Trophoblast cell (in vitro differentiated cells and primary cell): ENCODE measurements around the gene PACSIN3.

Experiments
- DNase-seq, 2 donors: peaks; one replicate each; pipeline ENCODE4 v3.0.0-alpha.2; 2016
- H2AFZ ChIP-seq: 2 replicates; pipeline ENCODE4 v1.6.1; 2013; ENCODE audit warnings: low read length, moderate library complexity, mild to moderate bottlenecking; ENCODE audit not compliant: insufficient read depth, poor library complexity
- H2AK5ac ChIP-seq: 2 replicates; pipeline ENCODE4 v1.6.1; 2013; ENCODE audit warnings: mild to moderate bottlenecking, low read length
- H2BK120ac ChIP-seq: 2 replicates; pipeline ENCODE4 v1.6.1; 2013; ENCODE audit warnings: low read length, mild to moderate bottlenecking, moderate library complexity; ENCODE audit not compliant: insufficient read depth, poor library complexity
- H2BK12ac ChIP-seq: 2 replicates; pipeline ENCODE4 v1.6.1; 2013; ENCODE audit warnings: mild to moderate bottlenecking, low read length, moderate library complexity
- H2BK5ac ChIP-seq: 2 replicates; pipeline ENCODE4 v1.6.1; 2013; ENCODE audit warnings: low read length, low read depth, moderate library complexity, mild to moderate bottlenecking; ENCODE audit not compliant: poor library complexity
- H3K14ac ChIP-seq: 2 replicates; pipeline ENCODE4 v1.6.1; 2013; ENCODE audit warnings: mild to moderate bottlenecking, low read length
- H3K18ac ChIP-seq: 2 replicates; pipeline ENCODE4 v1.6.1; 2013; ENCODE audit warnings: mild to moderate bottlenecking, low read length
- H3K23ac ChIP-seq: 2 replicates; pipeline ENCODE4 v1.6.1; 2013; ENCODE audit warnings: low read length
- H3K27ac ChIP-seq: 2 replicates; pipeline ENCODE4 v1.5.1; 2013; ENCODE audit warnings: low read depth, mild to moderate bottlenecking, inconsistent platforms, low read length, moderate library complexity
- H3K27me3 ChIP-seq: 2 replicates; pipeline ENCODE4 v1.6.1; 2013; ENCODE audit warnings: inconsistent platforms, mild to moderate bottlenecking, low read length, moderate library complexity; ENCODE audit not compliant: insufficient read depth
- H3K36me3 ChIP-seq, 2 experiments: 1 replicate in 1 of 2; 2 replicates in 1 of 2; pipeline ENCODE4 v1.6.1; 2013; ENCODE audit warnings: low read length in 2 of 2, mild to moderate bottlenecking in 2 of 2, moderate library complexity in 1 of 2; ENCODE audit not compliant: insufficient read depth in 2 of 2, control insufficient read depth in 1 of 2
- H3K4ac ChIP-seq: 2 replicates; pipeline ENCODE4 v1.6.1; 2013; ENCODE audit warnings: low read depth, mild to moderate bottlenecking, low read length, moderate library complexity
- H3K4me1 ChIP-seq, 2 experiments: 1 replicate in 1 of 2; 2 replicates in 1 of 2; pipeline ENCODE4 v1.6.1; 2013; ENCODE audit warnings: low read length in 2 of 2, mild to moderate bottlenecking in 2 of 2, moderate library complexity in 1 of 2; ENCODE audit not compliant: insufficient read depth in 2 of 2, control insufficient read depth in 1 of 2
- H3K4me2 ChIP-seq: 2 replicates; pipeline ENCODE4 v1.6.1; 2013; ENCODE audit warnings: inconsistent platforms, mild to moderate bottlenecking, low read length, moderate library complexity
- H3K4me3 ChIP-seq: 2 replicates; pipeline ENCODE4 v1.5.1; 2013; ENCODE audit warnings: mild to moderate bottlenecking, low read depth, low read length, inconsistent platforms
- H3K79me1 ChIP-seq: one replicate; pipeline ENCODE4 v1.6.1; 2013; ENCODE audit warnings: low read length
- H3K79me2 ChIP-seq: 2 replicates; pipeline ENCODE4 v1.6.1; 2013; ENCODE audit warnings: low read length, mild to moderate bottlenecking; ENCODE audit not compliant: control insufficient read depth, insufficient read depth, poor library complexity
- H3K9ac ChIP-seq: 2 replicates; pipeline ENCODE4 v1.6.1; 2013; ENCODE audit warnings: mild to moderate bottlenecking, low read length
- H3K9me3 ChIP-seq: 2 replicates; pipeline ENCODE4 v1.6.1; 2013; ENCODE audit warnings: low read depth, mild to moderate bottlenecking, control low read depth, inconsistent platforms, low read length; ENCODE audit not compliant: insufficient read depth
- H4K12ac ChIP-seq: 2 replicates; pipeline ENCODE4 v1.6.1; 2013; ENCODE audit warnings: low read depth, mild to moderate bottlenecking, low read length, moderate library complexity
- H4K8ac ChIP-seq: 2 replicates; pipeline ENCODE4 v1.6.1; 2013; ENCODE audit warnings: low read depth, mild to moderate bottlenecking, low read length, moderate library complexity
- H4K91ac ChIP-seq: one replicate; pipeline ENCODE4 v1.6.1; 2013; ENCODE audit warnings: low read depth, mild to moderate bottlenecking, low read length, moderate library complexity
- WGBS: extraction: QIAGEN DNeasy Blood & Tissue Kit; methylation state at CpG from one replicate; pipeline ENCODE4 v1.1.7; 2013; ENCODE audit warnings: missing lambda C conversion rate; ENCODE audit not compliant: insufficient read length, insufficient coverage; ENCODE audit errors: extremely low coverage; 5-methylcytosine and 5-hydroxymethylcytosine counted together

Gene PACSIN3

GRCh38 chr11:47132981-47133380 is 53.3 kb downstream of the PACSIN3 start:
- DNase-seq, result no peak
- Histone ChIP-seq H3K4me3 (no peak overlapping the region), H3K27ac (no peak overlapping the region), H4K8ac (no peak overlapping the region), H3K14ac (no peak overlapping the region), H3K36me3 (no peaks in the 10 kb centered on the region), H4K91ac (no peak overlapping the region), H3K23ac (no peak overlapping the region), H3K18ac (no peak overlapping the region), H3K79me1 (no peaks in the 10 kb centered on the region), H3K9me3 (no peaks in the 10 kb centered on the region), H2AK5ac (no peak overlapping the region), H4K12ac (no peak overlapping the region), H2BK120ac (no peak overlapping the region), H3K4me1 (peaks cover 0 to 5% of the 10 kb centered on the region in 2 experiments), H3K9ac (no peak overlapping the region), H3K79me2 (no peaks in the 10 kb centered on the region), H3K4ac (no peak overlapping the region), H3K4me2 (no peak overlapping the region), H2BK12ac (no peak overlapping the region), H2BK5ac (no peak overlapping the region), H3K27me3 (no peaks in the 10 kb centered on the region), H2AFZ (no peak overlapping the region)
- no CpG with 5 or more reads among the region's 1 CpG for WGBS

- Histone ChIP-seq H2BK120ac (no peak overlapping the region), H3K27me3 (no peaks in the 10 kb centered on the region), H3K4ac (no peak overlapping the region), H2BK12ac (no peak overlapping the region), H3K14ac (no peak overlapping the region), H3K9me3 (no peaks in the 10 kb centered on the region), H2AK5ac (no peak overlapping the region), H3K4me1 (peaks cover 0 to 5% of the 10 kb centered on the region in 2 experiments), H2BK5ac (no peak overlapping the region), H3K4me3 (no peak overlapping the region), H3K18ac (no peak overlapping the region), H4K91ac (no peak overlapping the region), H4K12ac (no peak overlapping the region), H3K23ac (no peak overlapping the region), H3K9ac (no peak overlapping the region), H3K36me3 (no peaks in the 10 kb centered on the region), H3K27ac (no peak overlapping the region), H2AFZ (no peak overlapping the region), H3K79me2 (no peaks in the 10 kb centered on the region), H3K79me1 (no peaks in the 10 kb centered on the region), H3K4me2 (no peak overlapping the region), H4K8ac (no peak overlapping the region)
- no peak for DNase-seq
Measured at GRCh38 chr11:47132490-47132889, 53.7 kb downstream of the PACSIN3 start.

GRCh38 chr11:47131136-47131535 is 55.1 kb downstream of the PACSIN3 start:
- no peak overlapping the region for H3K4me2 ChIP-seq
- no peaks in the 10 kb centered on the region for H3K36me3 ChIP-seq
- no peak for DNase-seq
- no peaks in the 10 kb centered on the region for H3K9me3 ChIP-seq
- no peak overlapping the region for H3K14ac ChIP-seq
- no peak overlapping the region for H4K91ac ChIP-seq
- no peak overlapping the region for H3K23ac ChIP-seq
- H3K4ac ChIP-seq, result no peak overlapping the region
- H3K79me2 ChIP-seq, result no peaks in the 10 kb centered on the region
- H2BK5ac ChIP-seq, result no peak overlapping the region
- H2BK12ac ChIP-seq, result no peak overlapping the region
- no peak overlapping the region for H3K9ac ChIP-seq
- H4K12ac ChIP-seq, result no peak overlapping the region
- H2AK5ac ChIP-seq, result no peak overlapping the region
- no peak overlapping the region for H2BK120ac ChIP-seq
- H3K4me1 ChIP-seq, result peaks cover 0 to 5% of the 10 kb centered on the region in 2 experiments
- WGBS, result no CpG with 5 or more reads among the region's 2 CpGs
- no peaks in the 10 kb centered on the region for H3K27me3 ChIP-seq
- H4K8ac ChIP-seq, result no peak overlapping the region
- no peak overlapping the region for H3K4me3 ChIP-seq
- no peaks in the 10 kb centered on the region for H3K79me1 ChIP-seq
- H3K27ac ChIP-seq, result no peak overlapping the region
- no peak overlapping the region for H2AFZ ChIP-seq
- H3K18ac ChIP-seq, result no peak overlapping the region

- Histone ChIP-seq H3K9ac (no peak overlapping the region), H3K4ac (no peak overlapping the region), H3K27ac (no peak overlapping the region), H4K91ac (no peak overlapping the region), H3K79me1 (no peaks in the 10 kb centered on the region), H3K4me3 (no peak overlapping the region), H3K4me1 (peaks cover 0 to 5% of the 10 kb centered on the region in 2 experiments), H4K12ac (no peak overlapping the region), H3K9me3 (no peaks in the 10 kb centered on the region), H2BK5ac (no peak overlapping the region), H2BK12ac (no peak overlapping the region), H3K79me2 (no peaks in the 10 kb centered on the region), H2BK120ac (no peak overlapping the region), H3K36me3 (no peaks in the 10 kb centered on the region), H4K8ac (no peak overlapping the region), H3K14ac (no peak overlapping the region), H3K23ac (no peak overlapping the region), H2AFZ (no peak overlapping the region), H3K18ac (no peak overlapping the region), H3K4me2 (no peak overlapping the region), H2AK5ac (no peak overlapping the region), H3K27me3 (no peaks in the 10 kb centered on the region)
- no peak for DNase-seq
- WGBS, result no CpG with 5 or more reads among the region's 3 CpGs
Measured at GRCh38 chr11:47130543-47130942, 55.7 kb downstream of the PACSIN3 start.
